HG02852 (cell line): ENCODE results near the gene LRIG3.
"Not testable (repeated sequence)": the region's sequence is repeated elsewhere in the genome, so short reads cannot be mapped to it uniquely, and the experiment has no call there.

Source experiments
- ATAC-seq: cut with Tn5 transposase; IDR thresholded peaks from one replicate; pipeline ENCODE4 v1.9.1; 2021; ENCODE audit warnings: mild to moderate bottlenecking, moderate library complexity; ENCODE audit not compliant: unreplicated experiment

Gene LRIG3

DNA sequence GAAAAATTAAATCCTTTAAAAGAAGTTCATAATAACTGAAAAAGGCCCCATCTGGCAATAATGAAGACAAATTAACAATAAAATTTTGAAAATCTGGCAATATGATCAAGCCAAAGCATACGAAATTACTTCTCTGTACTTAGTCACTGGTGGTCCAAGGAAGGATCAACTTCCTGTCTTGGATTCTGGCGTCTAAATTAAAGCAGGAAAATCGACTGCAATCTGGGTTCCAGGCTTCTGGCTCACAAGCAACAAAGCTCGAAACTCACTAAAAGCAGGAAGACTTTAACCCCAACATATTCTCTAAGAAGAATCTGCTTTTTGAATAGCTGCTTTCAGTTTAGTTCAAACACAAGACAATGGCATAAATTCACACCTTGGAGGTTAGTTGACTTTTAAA is 49.7 kb downstream of the LRIG3 start:
- ATAC-seq = no peak

DNA sequence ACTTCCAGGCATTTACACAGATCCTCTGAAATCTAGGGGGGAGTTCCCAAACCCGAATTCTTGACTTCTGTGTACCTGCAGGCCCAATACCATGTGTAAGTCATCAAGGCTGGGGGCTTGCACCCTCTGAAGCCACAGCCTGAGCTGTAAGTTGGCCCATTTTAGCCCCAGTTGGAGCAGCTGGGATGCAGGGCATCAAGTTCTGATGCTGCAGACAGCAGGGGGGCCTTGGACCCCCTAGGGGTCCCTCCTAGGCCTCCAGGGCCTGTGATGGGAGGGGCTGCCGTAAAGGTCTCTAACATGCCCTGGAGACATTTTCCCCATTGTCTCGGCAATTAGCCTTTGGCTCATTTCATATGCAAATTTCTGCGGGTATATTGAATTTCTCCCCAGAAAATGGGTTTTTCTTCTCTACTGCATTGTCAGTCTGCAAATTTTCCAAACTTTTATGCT is 59.5 kb downstream of the LRIG3 start:
- ATAC-seq = no peak

DNA sequence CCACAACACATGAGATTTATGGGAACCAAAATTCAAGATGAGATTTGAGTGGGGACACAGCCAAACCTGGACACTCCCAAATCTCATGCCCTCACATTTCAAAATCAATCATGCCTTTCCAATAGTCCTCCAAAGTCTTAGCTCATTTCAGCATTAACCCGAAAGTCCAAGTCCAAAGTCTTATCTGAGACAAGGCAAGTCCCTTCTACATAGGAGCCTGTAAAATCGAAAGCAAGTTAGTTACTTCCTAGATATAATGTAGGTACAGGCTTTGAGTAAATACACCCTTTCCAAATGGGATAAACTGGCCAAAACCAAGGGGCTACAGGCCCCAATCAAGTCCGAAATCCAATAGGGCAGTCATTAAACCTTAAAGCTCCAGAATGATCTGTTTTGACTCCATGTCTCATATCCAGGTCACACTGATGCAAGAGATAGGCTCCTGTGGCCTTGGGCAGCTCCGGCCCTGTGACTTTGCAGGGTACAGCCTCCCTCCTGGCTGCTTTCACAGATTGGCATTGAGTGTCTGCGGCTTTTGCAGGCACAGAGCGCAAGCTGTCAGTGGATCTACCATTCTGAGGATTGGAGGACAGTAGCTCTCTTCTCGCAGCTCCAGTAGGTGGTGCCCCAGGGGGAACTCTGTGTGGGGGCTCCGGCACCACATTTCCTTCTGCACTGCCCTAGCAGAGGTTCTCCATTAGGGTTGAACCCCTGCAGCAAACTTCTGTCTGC is 60.1 kb downstream of the LRIG3 start:
- no peak for ATAC-seq

DNA sequence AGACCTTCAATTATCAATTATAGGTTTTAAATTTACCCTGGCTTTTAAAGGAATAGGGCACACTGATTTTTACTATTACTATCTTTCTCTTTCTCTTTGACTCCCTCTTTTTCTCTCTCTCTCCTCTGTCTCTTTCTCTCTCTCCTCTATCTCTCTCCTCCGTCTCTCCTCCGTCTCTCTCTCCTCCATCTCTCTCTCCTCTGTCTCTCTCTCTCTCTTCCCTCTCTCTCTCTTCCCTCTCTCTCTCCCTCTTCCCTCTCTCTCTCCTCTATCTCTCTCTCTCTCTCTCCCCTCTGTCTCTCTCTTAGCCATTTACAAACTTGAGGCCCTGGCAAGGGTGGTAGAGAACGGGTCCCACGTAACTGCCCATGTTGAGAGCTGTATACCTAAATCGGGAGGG is 62.3 kb downstream of the LRIG3 start:
- ATAC-seq = no peak

DNA sequence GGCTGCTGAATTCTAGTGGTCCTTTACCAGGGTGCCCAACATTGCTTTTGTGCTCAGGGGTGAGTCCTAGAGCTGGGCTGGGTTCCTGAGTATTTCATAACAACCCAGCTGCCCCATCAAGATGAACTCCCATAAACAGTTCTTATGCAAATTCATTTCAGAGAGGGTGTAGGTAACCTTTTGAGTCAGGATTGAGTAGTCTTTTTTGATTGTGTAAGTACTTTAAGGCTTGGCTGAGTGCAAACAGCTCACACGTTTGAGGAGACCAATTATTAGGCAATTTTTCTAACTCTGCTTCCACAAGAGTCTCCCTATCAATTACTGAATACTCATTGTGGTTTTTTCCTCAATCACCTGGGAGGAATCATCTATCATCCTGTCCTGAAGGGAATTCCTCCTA is 63.1 kb downstream of the LRIG3 start:
- ATAC-seq = not testable (repeated sequence)

DNA sequence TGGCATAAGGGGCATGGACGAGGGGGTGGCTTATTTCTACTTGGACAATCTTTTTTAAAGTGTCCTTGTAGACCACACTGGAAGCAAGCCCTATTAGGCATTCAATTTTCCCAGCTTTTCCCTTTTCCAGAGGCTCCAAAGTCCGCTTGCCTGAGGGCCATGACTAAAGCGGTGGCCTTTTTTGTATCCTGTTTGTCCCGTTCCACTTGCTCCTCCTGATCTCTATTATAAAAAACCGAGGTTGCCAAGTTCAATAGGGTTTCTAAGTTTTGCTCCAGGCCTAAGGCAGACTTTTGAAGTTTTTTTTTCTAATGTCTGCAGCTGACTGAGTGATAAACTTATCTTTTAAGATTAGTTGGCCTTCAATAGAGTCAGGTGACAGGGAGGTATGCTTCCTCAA is 64.7 kb downstream of the LRIG3 start:
- not testable (repeated sequence) for ATAC-seq

DNA sequence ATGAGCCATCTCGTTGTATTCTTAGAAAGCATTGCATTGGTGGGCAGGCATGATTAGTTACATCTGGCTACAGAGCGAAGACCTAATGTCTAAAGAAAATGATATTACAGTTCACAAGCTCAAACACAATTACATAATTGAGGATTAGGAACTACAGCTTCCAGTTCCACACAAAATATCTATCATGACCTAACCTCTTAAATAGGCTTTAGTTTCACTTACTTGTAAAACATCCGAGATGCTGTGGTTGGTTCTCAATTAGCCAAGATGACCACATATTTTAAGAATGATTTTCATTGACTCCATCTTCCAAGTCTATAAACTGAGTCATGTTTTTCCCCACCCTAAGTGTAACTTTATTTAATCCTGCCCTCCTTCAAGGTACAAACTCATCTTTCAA is 69.5 kb downstream of the LRIG3 start:
- no peak for ATAC-seq

DNA sequence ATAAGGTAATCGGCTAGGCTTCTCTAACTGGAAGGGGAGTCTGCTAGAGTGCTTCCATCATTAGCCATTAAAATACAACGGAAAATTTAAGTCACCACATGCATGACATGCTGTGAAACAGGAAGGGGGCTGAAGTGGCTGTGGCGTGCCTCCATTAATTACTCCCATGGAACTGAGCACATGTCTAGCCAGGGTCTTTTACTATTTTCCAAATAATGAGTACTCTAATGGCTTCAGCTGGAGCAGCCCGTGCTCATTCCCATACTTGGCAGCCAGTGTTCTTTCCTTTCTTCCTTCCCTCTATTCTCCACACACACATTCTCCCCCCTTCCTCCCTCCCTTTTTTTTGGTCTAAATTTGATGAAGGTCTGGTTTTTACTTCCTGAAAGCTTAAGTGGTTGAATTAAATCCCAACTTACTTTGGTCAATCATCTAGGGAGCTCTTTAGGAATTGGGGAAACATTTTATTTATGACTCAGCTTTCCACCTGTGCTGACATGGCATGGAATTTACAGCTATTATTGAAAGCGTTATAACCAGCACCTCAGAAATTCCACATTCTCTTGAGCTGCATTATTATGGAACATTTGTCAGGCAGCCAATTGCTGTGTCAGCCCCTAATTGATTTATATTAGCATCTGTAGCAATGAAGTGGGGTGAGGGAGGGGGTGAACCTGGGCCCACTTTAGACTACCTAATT is 72.3 kb downstream of the LRIG3 start:
- ATAC-seq = no peak

DNA sequence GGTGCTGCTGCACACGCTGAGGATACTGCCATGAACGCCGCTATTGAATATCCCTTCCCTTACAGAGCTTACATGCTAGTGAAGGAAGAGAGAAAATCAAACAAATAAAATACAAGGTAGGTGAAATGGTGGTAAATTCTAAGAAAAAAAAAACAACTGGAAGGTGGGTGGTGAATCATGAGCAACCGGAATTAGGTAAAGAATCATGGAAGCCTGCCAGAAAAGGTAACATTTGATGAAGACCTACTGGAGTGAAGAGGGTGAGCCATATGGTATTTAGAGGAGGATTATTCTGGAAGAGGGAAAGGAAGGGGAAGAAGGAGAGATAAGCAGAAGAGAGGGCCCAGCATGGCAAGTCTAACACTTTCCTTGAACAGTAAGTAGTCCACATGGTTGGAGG is 76.1 kb downstream of the LRIG3 start:
- ATAC-seq = no peak

DNA sequence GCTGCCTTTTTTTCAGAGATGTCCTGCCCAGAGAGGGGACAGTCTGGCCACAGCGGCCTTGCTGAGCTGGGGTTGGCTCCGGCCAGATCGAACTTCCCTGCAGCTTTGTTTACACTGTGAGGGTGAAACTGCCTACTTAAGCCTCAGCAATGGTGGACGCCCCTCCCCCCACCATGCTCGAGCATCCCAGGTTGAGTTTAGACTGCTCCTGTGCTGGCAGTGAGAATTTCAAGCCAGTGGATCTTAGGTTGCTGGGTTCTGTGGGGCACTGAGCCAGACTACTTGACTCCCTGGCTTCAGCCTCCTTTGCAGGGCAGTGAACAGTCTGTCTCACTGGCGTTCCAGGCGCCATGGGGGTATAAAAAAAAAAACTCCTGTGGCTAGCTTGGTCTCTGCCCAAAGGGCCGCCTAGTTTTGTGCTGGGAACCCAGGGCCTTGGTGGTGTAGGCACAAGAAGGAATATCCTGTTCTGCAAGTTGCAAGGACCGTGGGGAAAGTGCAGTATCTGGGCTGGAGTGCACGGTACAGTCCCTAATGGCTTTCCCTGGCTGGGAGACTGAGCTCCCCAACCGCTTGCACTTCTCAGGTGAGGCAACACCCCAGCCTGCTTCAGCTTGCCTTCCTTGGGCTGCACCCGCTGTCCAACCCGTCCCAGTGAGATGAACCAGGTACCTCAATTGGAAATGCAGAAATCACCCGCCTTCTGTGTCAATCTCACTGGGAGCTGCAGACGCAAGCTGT is 79.1 kb downstream of the LRIG3 start:
- no peak for ATAC-seq

DNA sequence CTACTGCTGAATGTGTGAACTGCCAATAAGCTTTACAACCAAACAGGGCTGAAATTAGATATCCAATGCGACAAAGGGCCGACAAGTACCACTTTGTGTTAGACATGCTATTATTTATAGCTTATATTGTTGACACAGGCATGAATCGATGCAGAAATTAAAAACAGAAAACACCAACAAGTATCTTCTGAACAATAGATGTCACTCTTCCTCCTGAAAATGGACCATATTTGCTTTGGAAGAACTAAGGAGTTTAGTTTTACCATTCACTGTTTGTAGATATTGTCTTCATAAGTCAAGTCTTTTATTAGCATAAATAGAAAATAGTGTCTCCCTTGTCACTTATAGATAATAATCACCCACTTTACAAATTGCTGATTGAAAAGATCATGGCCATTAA is 86.5 kb downstream of the LRIG3 start:
- no peak for ATAC-seq

DNA sequence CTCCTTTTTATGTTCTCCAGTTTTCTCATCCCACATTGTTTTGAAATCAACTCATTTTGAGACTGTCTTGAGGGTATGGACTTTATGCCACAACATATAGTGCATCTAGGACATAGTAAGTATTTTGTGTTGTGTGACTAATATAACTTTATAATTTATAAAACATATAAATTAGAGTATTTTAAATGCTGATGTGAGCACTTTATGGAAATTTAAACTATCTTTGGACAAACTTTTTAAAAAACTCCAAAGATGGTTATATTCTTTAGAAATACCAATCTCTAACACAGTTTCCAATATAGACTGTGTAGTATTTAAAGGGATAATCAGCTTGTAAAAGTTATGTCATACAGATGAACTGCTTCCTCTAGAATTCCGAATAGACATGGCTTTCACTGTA is 87.4 kb downstream of the LRIG3 start:
- ATAC-seq = no peak
